Stomach (tissue), 4 donors: ENCODE results near the gene FAXDC2.

ENCODE experiments used
- POLR2AphosphoS5 ChIP-seq, 3 donors: sonication (generic); formaldehyde crosslinking; IDR thresholded peaks; one replicate each; pipeline ENCODE4 v1.6.1; 2016; ENCODE audit warnings: antibody characterized with exemption in 3 of 3
- TF ChIP-seq, protein P1 (sequence below), 7 experiments: fragments of 450-650 bp in 4 of 7; fragments of 200-600 bp in 3 of 7; sonication (generic) in 3 of 7; IDR thresholded peaks; one replicate each; pipeline ENCODE4 v1.5.1; 2016 to 2019; ENCODE audit warnings: antibody characterized with exemption in 7 of 7, control low read depth in 2 of 7, mild to moderate bottlenecking in 1 of 7

DNA sequence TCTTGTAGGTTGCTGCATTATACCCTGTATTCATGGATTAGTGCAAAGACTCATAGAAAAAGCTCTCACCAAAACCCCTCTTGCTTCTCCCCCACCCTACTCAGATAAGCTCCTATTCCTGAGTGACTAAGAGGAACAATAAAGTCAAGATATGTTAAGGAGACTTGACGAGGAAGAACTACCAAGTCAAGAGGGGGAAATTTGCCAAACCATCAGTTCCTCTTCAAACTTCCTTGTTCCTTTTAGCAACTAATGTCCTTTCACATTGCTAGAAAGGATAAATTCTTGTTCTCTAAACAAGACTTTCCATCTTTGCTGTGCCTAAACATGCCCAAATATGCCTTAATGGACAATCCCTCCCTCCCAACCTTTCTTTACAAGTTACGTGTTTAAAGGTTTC lies 35.0 kb upstream of the FAXDC2 start:
- TF ChIP-seq, protein P1, sequence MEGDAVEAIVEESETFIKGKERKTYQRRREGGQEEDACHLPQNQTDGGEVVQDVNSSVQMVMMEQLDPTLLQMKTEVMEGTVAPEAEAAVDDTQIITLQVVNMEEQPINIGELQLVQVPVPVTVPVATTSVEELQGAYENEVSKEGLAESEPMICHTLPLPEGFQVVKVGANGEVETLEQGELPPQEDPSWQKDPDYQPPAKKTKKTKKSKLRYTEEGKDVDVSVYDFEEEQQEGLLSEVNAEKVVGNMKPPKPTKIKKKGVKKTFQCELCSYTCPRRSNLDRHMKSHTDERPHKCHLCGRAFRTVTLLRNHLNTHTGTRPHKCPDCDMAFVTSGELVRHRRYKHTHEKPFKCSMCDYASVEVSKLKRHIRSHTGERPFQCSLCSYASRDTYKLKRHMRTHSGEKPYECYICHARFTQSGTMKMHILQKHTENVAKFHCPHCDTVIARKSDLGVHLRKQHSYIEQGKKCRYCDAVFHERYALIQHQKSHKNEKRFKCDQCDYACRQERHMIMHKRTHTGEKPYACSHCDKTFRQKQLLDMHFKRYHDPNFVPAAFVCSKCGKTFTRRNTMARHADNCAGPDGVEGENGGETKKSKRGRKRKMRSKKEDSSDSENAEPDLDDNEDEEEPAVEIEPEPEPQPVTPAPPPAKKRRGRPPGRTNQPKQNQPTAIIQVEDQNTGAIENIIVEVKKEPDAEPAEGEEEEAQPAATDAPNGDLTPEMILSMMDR (IDR thresholded peaks at IDR 0.05) = no peak
- no peak for TF ChIP-seq POLR2AphosphoS5 (IDR thresholded peaks at IDR 0.05)
